Activated CD8-positive, alpha-beta memory T cell treated with anti-CD3 and anti-CD28 coated beads for 48 hours (primary cell): ENCODE data around the gene CPN2.

Experiments
- DNase-seq, 3 experiments: peaks; one replicate each; pipeline ENCODE4 v3.0.0-alpha.2; 2020; ENCODE audit warnings: low read depth in 2 of 3, low spot score in 2 of 3

Gene CPN2

DNA sequence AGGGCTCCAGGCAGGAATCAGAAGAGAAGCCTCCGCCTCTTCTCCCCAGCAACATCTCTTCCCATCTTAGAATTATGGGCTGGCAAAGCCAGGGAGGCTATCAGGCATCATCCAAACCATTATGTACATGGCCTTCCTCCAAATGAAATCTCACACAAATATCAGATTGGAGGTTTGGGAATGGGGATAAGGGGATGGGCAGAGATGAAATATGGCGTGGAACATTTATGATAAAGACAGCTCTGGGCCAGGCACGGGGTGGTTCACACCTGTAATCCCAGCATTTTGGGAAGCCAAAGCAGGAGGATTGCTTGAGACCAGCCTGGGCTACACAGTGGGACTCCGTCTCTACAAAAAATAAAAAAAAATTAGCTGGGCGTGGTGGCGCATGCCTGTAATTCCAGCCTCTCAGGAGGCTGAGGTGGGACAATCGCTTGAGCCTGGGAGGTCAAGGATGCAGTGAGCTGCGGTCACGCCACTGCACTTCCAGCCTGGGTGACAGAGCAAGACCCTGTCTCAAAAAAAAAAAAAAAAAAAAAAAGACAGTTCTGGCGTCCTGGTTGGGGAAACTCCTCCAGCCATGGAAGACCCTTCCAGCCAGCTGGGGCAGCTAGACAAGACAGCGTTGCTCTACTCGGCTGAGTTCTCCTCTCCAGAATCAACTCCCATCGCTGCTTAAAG, 36.6 kb downstream of the CPN2 start:
- no peak for DNase-seq

DNA sequence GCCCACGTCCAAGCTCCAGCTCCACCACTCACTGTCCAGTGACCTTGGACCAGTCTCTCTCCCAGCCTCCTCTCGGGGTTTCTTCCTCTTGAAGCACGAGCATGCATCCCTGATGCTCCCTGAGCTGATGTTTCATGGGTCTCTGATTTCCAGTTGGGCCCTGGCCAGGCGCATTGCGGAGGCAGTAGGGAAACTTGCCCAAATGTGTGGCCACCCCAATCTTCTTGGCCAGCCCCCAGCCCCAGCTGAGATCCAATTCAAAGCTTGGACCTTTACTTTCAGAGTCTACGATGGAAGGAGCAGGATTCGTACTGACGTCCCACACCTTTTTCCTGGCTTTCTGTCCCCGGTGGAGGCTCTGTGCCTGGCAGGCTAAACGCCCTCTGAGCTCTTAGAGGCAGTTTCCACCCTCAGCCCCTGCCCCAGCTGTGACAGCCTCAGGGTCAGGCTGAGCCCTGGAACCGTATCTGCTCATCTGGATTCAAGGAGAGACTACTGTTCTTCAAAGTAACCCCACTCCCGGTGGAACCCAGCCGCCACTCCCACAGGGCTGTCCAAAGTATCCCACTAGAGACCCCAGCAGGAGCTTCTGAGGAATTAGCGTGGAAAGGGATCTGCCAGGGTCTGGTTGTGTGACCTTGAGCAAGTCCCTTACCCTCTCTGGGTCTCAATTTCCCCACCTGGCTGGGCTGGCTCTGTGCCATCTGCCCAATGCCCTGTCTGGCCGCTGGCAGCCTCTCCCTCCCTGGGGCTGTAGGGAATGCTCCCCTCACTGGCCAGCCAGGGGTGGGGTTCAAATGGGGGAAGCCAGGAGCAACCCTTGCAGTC, 37.4 kb downstream of the CPN2 start:
- no peak for DNase-seq

DNA sequence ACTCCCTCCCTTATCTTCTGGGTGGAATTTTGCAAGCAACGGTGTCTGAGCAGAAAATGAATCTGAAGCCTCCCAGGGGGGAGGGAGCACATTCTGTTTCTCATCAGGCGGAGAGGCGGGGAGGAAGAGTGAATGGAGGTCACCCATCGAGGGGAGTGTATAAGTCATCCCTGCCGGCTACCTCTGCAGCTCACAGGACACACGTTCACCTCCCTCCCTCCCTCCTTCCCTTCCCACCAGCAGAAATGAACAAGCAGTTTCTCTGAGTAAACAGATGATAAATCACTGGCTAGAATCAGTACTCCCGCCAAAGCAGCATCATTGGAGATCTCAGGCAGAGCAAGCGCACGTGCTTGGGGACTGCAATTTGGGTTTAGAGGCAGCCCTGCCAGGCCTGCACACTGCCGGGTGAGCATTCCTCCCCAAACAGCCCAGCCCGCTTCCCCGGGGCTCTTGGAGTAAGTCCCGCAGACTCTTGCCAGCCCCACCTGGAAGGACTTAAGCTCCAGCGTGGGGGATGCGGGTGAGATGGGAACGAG, 38.3 kb downstream of the CPN2 start:
- DNase-seq, result no peak

DNA sequence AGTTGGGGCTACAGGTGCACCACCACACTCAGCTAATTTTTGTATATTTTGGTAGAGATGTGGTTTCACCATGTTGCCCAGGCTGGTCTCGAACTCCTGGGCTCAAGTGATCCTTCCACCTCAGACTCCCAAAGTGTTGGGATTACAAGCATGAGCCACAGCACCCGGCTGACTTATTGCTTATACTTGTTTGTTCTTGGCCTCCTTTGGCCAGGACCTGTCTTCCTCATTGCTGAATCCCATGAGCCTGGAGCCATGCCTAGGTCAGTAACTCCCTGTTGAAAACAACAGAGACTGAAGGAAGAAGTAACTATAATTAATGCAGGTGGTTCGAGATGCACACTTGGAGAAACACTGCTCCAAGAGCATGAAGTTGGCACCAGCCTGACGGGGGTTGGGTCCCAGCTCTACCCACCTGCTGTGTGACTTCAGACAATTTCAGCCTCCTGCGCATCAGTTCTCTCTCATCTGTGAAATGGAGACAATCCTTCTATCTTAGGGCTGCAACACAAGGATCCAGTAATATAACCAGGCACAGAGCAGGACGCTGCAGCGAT, 38.9 kb downstream of the CPN2 start:
- DNase-seq, result no peak

DNA sequence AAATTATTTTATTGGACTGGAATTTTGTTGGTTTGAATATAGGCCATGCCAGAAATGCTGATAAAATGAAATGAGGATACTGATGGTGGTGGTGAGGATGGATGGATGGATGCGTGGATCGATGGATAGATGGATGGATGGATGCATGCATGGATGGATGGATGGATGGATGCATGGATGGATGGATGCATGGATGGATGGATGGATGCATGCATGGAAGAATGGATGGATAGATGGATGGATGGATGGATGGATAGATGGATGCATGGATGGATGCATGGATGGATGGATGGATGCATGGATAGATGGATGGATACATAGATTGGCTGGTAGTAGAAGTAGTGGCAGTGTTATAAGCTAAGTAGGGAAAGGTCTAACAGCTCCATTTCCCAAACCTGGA, 40.1 kb downstream of the CPN2 start:
- no peak for DNase-seq

DNA sequence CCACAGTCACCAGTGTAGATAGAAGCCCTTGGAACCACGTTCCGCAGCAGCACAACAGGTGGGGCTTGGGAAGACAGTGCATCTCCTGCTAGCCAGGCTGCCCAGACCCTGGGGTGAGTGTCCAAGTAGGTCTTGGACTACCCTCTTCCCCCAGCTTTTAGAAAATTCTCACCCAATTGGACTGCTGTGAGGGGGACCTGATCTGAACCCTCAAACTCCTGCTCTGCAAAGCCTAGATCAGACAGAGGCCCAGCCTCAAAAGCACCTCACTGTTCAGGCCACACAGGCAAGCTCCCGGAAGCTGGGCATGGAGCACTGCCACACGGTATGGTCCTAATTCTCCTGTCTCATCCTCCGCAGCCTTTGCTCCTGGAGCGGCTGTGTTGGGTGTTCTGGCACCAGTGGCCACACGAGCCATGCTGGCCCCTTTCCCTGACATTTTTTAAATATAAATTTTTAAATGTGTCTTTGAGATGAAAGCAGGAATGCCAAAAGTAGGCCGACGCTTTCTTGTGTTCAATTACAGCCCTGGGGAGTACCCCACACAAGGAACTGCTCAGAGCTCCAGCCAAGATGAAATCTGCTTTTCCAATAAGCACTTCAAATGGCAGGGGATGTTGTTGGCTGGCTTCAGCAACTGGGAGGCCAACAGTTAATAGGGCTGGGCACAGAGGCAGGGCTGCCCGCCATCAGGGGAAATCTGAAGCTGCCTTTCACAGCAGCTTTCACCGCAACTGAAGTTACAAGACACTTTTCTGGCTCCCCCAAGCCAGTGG, 40.9 kb downstream of the CPN2 start:
- no peak for DNase-seq

DNA sequence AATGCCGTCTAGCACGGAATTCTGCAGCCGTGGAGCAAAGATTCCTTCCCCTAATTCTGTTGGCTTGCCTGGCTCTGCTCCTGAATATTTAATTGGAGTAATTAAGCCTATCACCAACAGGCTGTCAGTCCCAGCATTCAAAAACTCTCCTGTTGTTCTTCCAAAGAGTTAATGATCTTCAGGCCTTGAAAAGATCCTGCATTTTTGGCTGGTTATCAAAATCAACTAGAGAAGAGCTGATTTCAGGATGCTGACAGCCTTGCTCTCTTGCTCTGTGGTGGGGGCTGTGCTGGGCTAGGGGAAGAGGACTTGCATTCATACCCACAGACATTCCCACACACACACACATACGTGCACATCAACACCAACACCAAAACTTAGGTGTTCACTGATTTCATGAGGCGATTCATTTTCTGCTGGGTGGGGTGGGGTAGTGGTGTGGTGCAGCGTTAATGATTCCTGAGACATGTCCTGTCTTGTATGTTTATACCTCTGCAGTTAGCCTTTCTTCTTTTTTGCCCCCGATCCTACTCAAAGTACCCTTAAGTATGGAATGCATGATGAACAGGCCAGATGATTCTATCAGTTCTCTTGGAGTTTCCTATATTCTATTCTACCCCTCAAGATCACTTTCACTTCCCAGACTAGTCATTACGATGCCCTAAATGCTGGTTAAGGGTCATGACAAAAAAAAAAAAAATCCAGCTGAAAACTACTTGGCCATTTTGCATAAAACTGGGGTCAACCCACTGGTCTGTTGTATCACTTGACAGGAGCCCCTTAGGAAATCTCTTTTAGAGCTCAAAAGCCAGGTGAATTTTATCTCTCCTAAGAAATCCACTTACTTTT, 42.3 kb downstream of the CPN2 start:
- no peak for DNase-seq

DNA sequence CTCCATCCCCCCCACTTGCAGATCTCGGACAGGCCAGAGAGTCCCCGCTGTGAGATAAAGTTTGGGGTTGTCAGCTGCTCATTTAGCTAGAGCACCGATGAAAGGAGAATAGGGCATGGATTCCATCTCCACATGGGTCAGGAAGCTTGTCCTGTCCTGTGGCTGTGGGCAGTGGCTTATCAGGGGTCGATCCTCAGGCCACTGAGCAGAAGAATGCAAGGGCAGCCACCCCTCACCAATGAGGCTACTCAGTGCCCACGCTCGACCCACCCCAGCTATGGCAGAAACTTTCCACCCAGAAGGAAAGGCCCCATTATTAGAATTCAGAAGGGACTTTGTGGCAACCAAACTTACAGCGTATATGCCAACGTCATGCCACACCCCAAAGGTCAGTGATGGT, 43.3 kb downstream of the CPN2 start:
- no peak for DNase-seq

DNA sequence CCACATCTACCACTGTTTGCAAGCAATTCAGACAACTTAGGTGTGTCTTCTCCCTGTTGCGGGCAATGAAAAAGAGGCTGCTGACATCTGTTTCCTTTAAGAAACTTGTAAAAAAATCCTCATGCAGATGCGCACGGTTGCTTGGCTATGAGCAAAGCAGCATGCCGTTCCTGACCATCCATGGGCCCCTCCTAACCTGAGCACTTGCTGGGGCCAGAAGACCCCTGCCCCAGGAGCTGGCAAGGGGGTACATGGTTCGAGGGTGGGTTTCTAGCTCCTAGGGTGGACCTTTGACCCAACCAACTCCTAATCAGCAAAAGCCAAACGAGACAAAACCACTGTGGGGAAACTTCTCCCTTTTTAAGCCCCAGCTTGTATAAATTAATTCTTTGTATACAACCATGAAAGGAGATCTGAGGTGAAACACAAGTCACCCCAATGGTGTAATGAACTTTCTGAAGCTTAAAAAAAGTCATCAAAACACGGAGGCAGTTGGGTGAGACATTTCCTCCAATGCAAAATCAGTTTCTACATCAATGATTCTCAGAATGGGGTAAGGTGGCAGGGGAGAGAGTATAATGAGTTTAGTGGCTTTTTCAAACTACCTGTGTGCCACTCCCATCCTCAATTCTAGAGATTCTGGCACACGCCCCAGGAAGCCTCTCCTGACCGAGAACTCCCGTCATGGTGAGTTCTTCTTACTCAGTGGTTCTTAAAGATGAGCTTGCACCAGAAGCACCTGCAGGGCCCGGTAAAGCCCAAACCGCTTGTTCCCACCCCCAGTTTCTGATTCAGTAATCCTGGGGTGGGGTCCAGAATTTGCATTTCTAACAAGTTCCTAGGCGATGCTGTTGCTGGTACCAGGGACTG, 44.1 kb downstream of the CPN2 start:
- DNase-seq, result no peak

DNA sequence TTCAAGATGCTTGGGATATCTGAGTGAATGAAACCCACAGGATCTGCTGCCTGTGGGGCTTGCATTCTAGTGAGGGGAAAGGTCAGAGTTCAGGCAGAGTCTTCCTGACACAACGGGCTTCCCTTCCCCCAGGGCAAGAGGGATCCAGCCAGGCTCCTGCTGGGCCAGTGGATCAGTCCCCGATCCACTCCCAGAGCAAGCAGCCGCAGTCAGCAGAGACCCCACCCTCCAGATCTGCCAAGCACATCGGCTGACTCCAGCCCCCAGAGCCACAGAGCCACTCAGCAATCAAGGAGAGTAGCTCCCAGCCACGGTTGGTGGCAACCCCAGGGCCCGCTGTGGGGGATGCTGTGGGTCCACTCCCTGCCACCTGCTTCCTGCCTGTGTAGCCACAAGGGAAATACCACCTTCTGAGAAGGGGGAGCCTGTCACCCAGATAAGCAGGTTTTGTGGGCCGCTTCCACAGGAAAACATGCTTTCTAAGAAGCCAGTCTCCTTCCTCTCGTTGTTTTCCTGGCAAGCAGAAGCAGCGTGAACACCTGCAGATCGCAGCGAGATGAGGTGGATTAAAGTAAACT, 44.9 kb downstream of the CPN2 start:
- no peak for DNase-seq

DNA sequence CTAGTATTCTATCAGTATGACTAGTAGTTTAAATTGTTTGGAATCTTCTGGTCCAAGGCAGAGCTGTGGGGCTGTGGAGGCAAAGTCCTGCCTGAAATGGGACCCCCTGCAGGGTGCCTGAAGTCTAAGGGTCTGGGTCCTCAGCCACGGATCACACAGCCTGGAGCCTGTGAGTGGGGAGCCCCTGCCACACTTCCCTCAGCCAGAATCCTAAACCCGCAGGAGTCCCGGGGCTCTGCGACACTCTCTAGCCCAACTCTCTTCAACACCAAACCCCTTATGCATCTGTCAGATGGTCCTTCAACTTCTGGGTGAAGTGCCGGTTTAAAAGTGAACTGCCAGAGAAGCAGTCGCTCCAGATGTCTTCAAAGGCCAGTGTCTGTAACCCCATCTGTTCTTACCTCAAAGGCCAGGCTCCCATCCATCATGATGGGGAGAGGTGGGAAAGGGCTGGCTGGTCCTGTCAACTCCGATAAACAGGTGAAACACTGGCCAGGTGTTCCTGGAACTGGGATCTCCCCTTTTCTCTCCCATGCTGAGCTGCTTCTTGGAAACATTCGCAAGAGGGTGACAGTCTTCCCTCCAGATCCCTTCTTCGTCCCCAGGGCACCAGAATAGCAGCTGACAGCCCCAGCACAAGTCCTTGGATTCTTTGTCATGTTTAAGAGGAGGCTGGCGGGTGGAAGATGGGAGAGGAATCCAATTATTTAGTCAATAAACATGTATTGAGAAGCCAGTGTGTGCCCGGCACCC, 45.6 kb downstream of the CPN2 start:
- no peak for DNase-seq

DNA sequence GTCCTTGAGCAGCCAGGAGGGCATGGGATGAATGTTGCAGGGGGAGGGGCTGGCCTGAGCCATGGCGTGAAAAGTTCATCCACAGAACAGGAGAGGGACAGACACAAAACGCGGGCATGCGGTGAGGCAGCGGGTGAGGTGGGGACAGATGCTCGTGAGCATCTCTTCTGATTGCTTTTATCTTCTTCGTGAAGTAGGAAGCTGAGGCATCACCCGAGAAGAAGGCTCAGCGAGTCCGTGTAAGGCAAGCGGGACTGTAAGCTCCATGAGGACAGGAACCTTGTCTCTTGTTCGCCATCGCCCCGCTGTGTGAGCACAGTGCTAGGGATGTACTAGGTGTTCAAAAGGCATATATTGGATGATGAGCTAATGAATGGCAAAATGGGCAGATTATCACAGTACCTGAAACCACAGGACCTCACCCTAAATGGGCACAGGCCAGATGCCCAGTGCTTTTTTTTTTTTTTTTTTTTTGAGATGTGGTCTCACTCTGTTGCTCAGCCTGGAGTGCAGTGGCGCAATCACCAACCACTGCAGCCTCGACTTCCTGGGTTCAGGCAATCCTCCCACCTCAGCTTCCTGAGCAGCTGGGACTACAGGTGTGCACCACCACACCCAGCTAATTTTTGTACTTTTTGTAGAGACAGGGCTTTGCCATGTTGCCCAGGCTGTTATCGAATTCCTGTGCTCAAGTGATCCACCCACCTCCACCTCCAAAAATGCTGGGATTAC, 46.8 kb downstream of the CPN2 start:
- no peak for DNase-seq

DNA sequence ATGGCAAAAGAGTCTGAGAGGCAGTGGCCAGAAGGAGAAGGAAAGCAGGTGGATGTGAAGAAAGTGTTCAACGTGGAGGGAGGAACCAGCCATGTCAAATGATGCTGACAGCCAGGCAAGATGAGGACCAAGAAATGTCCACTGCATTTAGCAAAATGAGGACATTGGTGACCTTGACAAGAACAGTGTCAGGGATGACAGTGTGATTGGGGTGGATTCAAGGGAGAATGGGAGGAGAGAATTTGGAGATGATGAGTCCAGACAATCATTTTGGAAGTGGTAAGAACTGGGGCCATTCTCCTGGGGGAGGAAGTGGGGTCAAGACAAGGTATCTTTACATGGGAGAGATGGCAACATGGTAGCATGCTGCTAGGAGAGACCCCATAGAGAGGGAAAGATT, 47.4 kb downstream of the CPN2 start:
- DNase-seq, result no peak

DNA sequence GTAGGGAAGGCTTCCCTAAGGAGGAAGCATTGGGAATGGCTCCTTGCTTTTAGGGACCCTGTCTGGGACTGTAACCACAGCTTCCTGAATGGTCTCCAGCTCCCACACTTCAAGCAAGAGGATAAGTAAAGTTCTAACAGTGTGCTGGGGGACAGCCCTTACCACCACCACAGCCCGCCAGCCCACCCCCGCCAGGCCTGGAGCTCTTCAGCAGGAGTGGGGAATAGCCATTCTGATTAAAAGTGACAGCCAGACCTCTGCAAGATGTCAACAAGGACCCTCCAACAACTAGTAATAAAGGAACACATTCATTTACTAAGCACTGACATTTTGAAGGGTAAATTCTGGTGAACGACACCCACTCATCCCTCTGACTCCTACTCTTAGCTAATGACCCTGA, 49.4 kb downstream of the CPN2 start:
- DNase-seq, result no peak

DNA sequence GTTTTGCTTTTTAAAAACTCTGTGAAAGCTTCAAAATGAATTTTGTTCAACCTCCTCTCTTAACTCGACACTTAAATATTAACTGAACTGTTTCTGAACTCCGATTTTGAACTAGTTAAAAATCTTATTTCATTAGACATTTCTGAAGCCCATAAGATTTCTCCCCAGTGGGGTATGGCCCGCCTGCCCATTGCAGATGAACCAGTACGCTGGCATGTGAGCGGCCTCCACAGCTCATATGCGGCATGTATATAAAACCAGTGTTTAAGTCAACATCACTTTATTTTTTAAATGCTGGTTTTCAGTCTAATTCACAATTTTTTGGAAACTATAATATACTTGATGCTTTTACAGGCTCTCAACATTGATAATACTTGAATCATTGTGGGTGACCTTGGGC, 50.2 kb downstream of the CPN2 start:
- DNase-seq, result no peak

DNA sequence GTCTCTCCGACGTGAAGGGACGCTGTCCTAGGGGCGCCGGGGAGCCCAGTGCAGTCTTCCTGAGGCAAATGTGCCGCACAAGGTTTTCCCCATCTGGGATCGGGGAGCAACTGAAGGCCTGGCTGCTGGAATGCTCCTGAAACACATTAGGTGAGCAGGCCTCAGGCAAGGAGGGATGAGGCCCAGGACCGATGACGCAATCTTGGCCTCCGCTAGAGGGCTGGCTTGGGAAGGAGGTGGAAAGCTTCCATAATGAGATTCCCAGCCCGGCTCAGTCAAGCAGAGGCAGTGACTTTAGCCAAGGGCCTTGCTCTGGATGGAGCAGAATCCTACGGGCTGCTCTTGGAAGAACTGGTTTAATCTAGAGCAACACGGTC, 50.8 kb downstream of the CPN2 start:
- no peak for DNase-seq

DNA sequence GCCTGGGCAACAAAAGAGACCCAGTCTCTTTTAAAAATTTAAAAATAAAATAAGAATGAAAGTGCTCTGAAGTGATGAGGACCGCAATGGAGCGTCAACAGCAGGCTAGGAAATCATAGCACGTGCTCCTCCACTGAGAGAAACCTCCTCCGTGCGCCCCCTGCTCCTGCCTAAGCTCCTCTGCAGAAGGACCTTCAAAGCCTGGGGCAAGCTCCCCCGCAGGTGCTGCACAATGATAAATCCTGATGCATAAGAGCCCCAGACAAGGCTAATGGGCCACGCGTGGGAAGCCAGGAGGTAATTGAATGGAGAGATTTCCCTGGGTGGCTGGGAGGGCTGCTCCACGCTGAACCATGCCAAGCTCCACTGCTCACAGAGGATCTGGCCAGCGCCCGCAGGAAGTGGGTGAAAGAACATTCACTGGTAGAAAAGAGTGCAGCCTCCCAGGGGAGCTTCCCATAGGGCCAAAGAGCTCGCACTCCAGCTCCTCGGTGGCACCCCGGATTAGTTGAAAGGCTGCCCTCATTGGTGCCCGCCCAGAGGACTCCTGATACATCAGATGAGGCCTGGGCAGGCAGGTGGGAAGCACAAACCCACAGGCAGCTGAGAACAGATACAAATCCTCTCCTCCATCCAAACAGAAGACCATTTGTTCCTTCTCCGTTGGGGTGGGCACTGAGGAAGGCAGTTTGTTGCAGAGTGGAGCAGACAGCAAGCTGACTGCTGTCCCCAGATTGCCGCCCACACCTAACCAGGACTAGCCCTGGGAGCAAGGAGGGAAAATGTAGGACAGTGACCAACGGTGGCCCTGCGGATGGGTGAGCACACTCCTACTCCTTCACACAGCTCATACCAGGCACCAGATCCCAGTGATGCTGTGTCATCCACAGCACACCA, 52.5 kb downstream of the CPN2 start:
- DNase-seq, result no peak
